GM19035 (cell line): ENCODE measurements around the gene TOMM40.
"Not testable (repeated sequence)": the region's sequence is repeated elsewhere in the genome, so short reads cannot be mapped to it uniquely, and the experiment has no call there.

ENCODE experiments used
- ATAC-seq: cut with Tn5 transposase; IDR thresholded peaks from one replicate; pipeline ENCODE4 v1.9.1; 2021; ENCODE audit not compliant: unreplicated experiment

Gene TOMM40

GRCh38 chr19:44891016-44891882 lies at the start of gene TOMM40:
TSS of gene TOMM40 (plus strand) at chr19:44891254. CDS start at chr19:44891416, 162 bp downstream.
- peak; percentile 68 for ATAC-seq

- ATAC-seq = no peak
These were observed 45.8 kb upstream of the TOMM40 start for GRCh38 chr19:44845286-44845611.

DNA sequence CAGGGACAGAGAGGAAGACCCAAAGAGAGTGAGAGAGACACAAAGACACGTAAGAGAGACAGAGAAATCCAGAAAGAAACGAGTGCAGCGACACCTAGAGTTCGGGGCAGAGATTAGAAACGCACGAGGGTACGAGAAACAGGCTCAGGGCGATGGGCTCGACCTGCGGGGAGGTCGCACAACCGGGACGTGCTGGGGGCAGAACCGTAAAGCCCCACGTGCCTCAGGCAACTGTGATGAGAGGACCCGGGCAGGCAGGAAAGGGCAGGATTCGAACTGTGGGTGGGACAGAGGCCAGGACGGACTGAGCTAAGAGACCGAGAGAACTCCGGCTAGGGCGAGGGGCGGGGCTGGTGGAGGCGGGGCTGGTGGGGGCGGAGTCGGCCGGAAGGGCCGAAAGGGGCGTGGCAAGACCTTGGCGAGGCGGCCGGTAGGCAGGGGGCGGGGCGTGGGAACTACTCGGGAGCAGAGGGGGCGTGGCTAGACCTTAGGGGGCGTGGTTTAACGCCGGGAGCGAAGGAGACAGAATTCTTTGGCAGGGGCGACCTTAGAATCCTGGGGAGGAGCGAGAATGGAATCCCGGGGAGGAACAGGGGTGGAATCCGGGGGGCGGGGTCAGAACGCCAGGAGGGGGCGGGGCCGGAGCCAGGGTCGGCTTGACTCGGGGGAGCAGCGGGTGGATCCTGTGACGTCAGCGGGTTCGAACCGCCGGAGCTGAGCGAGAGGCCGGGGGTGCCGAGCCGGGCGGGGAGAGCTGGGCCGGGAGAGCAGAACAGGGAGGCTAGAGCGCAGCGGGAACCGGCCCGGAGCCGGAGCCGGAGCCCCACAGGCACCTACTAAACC lies 45.2 kb upstream of the TOMM40 start, which contains the start of gene NECTIN2:
Gene NECTIN2, plus strand, starts transcription at position 686 of the 843 bp plus-strand sequence. CDS start 229 bp downstream, outside the sequence.
- peak; percentile 54 for ATAC-seq

- no peak for ATAC-seq
These were observed 44.5 kb upstream of the TOMM40 start for GRCh38 chr19:44846455-44847143.

DNA sequence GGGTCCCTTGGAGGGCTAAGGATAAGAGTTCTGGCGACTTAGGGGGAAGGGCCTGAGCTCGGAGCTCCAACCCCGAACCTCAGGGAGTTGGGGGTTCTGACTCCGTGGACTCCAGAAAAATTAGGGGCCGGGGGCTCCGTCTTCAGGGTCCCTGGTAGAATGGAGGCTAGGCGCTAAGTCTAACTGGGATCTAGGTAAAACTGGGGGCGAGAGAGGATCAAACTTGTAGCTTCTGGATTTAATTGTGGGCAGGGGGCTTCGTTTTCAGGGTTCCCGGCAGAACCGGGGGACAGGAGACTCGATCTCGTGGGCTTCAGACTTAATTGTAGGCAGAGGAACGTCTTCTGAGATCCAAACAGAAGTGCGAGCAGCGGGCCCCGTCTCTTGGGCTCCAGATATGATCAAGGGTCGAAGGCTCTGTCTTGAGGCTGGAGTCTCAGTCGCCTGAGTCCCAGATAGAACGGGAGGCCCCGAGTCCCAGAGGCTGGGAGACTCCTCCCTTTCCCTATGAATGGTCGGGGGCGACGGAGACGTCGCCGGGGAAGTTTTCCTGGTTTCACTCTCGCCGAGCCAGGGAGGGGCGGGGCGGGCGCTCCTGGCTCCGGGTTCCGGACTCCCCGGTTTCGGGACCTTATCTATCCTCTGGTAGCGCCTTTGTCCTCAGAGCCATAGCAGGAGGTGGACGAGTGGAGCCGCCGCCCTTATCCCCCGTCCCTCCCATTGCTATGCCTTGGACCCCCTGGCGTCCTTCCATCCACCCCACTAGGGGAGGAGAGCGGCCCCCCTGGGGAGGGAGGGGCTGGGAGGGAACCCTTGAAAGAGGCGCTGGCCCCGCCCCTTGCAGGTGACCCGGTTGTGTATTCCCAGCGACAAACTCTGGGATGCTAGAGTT lies 43.7 kb upstream of the TOMM40 start:
- ATAC-seq = no peak

DNA sequence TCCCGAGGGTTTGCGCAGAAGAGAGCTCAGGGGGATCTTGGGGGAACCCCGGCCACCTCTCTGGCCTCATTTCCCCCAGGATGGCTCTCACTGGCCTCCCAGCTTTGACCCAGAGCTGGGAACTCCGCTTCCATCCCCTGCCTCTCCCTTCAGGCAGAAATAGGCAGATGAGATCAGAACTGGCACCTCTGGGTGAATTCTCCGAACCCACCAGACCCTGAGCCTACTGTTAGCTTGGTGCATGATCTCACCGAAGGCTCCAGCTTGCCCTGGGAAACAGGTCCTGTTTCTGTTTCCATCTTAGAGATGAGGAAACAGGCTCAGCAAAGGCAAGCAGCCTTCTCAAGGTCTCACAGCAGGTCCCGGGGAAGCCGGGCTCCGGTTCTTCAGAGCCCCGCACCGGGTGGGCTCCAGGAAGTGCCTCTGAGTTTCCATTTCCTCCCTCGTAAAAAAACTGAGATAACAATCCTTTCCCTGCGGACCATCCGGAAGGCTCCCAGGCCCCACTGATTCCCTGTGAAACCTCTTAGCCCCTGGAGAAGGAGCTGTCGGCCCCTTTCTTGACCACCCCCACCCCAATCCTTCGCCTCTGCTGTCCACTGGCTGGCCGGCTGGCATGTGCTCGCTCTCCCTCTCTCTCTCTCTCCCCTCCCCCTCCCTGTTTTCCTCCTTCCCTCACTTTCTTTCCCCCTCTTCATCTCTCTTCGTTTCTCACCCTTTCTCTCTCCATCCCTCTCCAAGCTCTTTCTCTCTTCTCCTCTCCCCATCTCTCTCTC lies 42.8 kb upstream of the TOMM40 start:
- no peak for ATAC-seq

- no peak for ATAC-seq
These were observed 42.1 kb upstream of the TOMM40 start for GRCh38 chr19:44848812-44849447.

DNA sequence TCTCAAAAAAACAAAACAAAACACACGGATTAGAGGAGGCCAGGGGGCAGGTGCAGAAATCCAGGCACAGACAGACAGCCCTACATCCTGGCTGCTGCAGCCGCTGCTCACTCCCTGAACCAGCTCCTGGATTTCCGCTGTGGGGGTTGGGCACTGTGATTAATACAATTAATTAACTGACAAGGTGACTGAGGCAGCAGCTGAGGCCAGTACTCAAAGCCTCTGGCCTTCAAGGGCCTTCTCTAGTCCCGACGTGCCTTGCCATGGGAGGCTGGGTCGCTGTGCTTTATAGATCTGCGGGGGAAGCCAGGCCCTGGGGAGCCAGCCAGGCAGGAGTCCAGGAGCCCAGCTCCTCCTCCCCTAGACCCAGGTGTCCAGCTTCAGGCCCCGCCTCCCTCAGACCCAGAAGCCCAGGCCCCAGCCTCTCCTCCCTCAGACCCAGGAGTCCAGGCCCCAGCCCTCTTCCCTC lies 40.4 kb upstream of the TOMM40 start:
- no peak for ATAC-seq

- ATAC-seq = no peak
These were observed 39.6 kb upstream of the TOMM40 start for GRCh38 chr19:44851427-44851826.

- ATAC-seq = no peak
These were observed 35.4 kb upstream of the TOMM40 start for GRCh38 chr19:44855606-44856005.

DNA sequence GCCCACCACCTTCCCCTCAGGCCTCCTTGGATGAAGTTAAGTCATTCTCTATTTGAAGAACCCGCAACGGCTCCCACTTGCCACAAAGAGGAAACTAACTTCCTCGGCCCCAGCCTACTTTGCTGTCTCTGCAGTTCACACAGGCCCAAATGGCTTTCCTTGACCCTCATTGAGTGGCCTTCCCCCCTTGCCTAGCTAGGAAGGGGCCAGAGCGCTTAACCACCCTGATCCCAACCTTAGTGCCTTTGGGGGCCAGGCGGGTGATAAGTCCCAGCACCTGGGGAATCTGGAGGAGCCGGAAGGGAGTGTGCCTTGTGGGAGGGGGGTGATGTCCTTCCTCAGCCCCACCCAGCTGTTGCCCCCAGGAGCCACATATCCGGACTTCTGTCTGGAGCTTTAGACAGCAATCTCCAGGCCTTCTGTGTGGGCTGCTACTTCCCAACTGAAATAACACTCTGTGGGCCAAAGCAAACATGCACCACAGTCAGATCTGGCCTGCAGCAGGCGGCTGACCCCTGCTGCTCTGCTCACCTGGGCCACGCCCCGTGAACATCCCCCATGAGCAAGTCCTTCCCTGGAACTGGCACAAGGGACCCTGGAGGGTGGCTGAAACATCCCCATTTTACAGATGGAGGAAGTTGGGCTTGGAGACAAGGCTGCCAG lies 34.5 kb upstream of the TOMM40 start:
- no peak for ATAC-seq

- no peak for ATAC-seq
These were observed 33.2 kb upstream of the TOMM40 start for GRCh38 chr19:44857837-44858236.

DNA sequence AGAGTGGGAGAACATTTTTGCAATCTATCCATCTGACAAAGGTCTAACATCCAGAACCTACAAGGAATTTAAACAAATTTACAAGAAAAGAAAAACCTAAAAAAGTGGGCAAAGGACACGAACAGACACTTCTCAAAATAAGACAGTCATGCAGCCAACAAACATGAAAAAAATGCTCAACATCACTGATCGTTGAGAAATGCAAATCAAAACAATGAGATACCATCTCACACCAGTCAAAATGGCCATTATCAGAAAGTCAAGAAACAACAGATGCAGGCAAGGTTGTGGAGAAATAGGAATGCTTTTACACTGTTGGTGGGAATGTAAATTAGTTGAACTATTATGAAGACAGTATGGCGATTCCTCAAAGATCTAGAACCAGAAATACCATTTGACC lies 29.5 kb upstream of the TOMM40 start:
- not testable (repeated sequence) for ATAC-seq

DNA sequence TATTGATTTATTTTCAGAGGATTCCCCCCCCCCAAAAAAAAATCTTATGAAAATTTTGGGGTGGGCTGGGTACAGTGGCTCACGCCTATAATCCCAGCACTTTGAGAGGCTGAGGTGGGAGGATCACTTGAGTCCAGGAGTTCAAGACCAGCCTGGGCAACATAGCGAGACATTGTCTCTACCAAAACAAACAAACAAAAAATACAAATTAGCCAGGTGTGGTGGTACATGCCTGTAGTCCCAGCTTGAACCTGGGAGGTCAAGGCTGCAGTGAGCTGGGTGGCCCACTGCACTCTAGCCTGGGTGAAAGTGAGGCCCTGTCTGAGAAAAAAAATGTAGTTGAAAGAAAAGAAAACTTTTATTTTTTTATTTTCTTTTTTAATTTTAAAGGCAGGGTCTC lies 27.1 kb upstream of the TOMM40 start:
- ATAC-seq = no peak

DNA sequence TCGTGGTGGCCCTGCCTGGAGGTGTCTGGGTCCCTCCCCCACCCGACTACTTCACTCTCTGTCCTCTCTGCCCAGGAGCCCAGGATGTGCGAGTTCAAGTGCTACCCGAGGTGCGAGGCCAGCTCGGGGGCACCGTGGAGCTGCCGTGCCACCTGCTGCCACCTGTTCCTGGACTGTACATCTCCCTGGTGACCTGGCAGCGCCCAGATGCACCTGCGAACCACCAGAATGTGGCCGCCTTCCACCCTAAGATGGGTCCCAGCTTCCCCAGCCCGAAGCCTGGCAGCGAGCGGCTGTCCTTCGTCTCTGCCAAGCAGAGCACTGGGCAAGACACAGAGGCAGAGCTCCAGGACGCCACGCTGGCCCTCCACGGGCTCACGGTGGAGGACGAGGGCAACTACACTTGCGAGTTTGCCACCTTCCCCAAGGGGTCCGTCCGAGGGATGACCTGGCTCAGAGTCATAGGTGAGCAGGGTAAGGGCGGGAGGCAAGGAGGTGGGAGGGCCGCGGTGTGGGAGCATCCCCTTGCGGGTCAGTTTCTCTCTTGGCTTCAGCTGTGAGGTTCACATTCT lies 25.8 kb upstream of the TOMM40 start:
- no peak for ATAC-seq

GRCh38 chr19:44866664-44867063 lies 24.4 kb upstream of the TOMM40 start:
- ATAC-seq = no peak

- ATAC-seq = no peak
These were observed 23.5 kb upstream of the TOMM40 start for GRCh38 chr19:44867578-44867977.
